HepG2 (cell line): ENCODE measurements around the gene LAG3. TPM values are rescaled to one million over a fixed set of nuclear protein-coding genes. Genes with fewer than 3 reads are reported as not detected.

Source experiments
- ATAC-seq: fragments of 200-7000 bp; cut with Tn5 transposase; 3 replicates; pipeline ENCODE4 v1.9.1; 2020; ENCODE audit warnings: mild to moderate bottlenecking, moderate library complexity
- BruUV-seq: library from RNA; stranded (reverse); fragments of 400-500 nt; replicated peaks from 2 replicates; lab custom pipeline; 2021; lab: Mats Ljungman, UMichigan
- CTCF ChIA-PET: fragments of 300-600 bp; formaldehyde crosslinking; extraction: SDS; loops from one replicate; lab custom pipeline; 2021; ENCODE audit warnings: low total read pairs, inconsistent platforms, low intra/inter-chr PET ratio; lab: Yijun Ruan, JAX
- POLR2A ChIA-PET: fragments of 350-600 bp; sonication (Branson Sonifier 250); formaldehyde crosslinking; loops from one replicate; lab custom pipeline; 2020; ENCODE audit warnings: antibody characterized with exemption, inconsistent platforms; lab: Yijun Ruan, JAX
- DNase-seq: peaks from one replicate; pipeline ENCODE4 v3.0.0-alpha.2; 2015; ENCODE audit warnings: low spot score
- FAIRE-seq: peaks from 3 replicates; lab custom pipeline; 2011; peaks lifted over from hg19 to GRCh38; lab: Jason Lieb, UNC
- H2AFZ ChIP-seq: one replicate; pipeline ENCODE4 v1.6.1; 2011; ENCODE audit warnings: low read length, inconsistent platforms
- H3K27ac ChIP-seq: fragments of 300-600 bp; 3 replicates; pipeline ENCODE4 v1.8.0; 2011; ENCODE audit warnings: mixed run types, mild to moderate bottlenecking, mixed read lengths, low read length, inconsistent platforms; ENCODE audit not compliant: insufficient read depth; ENCODE audit errors: extremely low read length
- H3K27me3 ChIP-seq, 2 experiments: fragments of 200-600 bp in 1 of 2; 2 replicates in 1 of 2; 3 replicates in 1 of 2; pipeline versions ENCODE4 v1.6.0 to v1.8.0; 2011; ENCODE audit warnings: low read length in 2 of 2, mild to moderate bottlenecking in 2 of 2, moderate library complexity in 2 of 2, inconsistent platforms in 1 of 2; ENCODE audit not compliant: insufficient read depth in 2 of 2, control insufficient read depth in 1 of 2
- H3K36me3 ChIP-seq, 2 experiments: fragments of 200-600 bp in 1 of 2; replicated peaks in 1 of 2; 2 replicates in 1 of 2; 3 replicates in 1 of 2; pipeline versions ENCODE4 v1.5.1 to v1.8.0; 2011; ENCODE audit warnings: low read length in 2 of 2, inconsistent platforms in 1 of 2; ENCODE audit not compliant: insufficient read depth in 2 of 2, control insufficient read depth in 1 of 2
- H3K4me1 ChIP-seq: 2 replicates; pipeline ENCODE4 v1.5.1; 2012; ENCODE audit warnings: low read length, inconsistent platforms; ENCODE audit not compliant: insufficient read depth
- H3K4me2 ChIP-seq: 2 replicates; pipeline ENCODE4 v1.6.0; 2011; ENCODE audit warnings: low read depth, low read length, inconsistent platforms
- H3K4me3 ChIP-seq, 3 experiments: fragments of 200-600 bp in 1 of 3; sonication (generic), shearing (Covaris generic) in 1 of 3; replicated peaks in 1 of 3; 2 replicates each; pipeline ENCODE4 v1.5.1; 2011 to 2016; ENCODE audit warnings: low read length in 3 of 3, inconsistent platforms in 2 of 3, low read depth in 2 of 3, mild to moderate bottlenecking in 2 of 3, control low read depth in 1 of 3, mixed read lengths in 1 of 3; ENCODE audit not compliant: insufficient read depth in 1 of 3
- H3K79me2 ChIP-seq: one replicate; pipeline ENCODE4 v1.6.1; 2011; ENCODE audit warnings: low read length, inconsistent platforms; ENCODE audit not compliant: insufficient read depth
- H3K9ac ChIP-seq: 2 replicates; pipeline ENCODE4 v1.6.0; 2011; ENCODE audit warnings: mild to moderate bottlenecking, low read depth, low read length, inconsistent platforms; ENCODE audit not compliant: insufficient read depth
- H3K9me3 ChIP-seq: 2 replicates; pipeline ENCODE4 v1.5.1; 2012; ENCODE audit warnings: mild to moderate bottlenecking, low read length
- H4K20me1 ChIP-seq: 2 replicates; pipeline ENCODE4 v1.6.0; 2011; ENCODE audit warnings: inconsistent platforms, mild to moderate bottlenecking, low read length, moderate library complexity; ENCODE audit not compliant: insufficient read depth
- CENPBD1 ChIP-seq: sonication (generic); formaldehyde crosslinking; IDR thresholded peaks from 2 replicates; pipeline ENCODE4 v1.8.0; 2022; ENCODE audit warnings: missing genetic modification reagents, low read depth, mild to moderate bottlenecking, borderline replicate concordance
- FOXP4 ChIP-seq: sonication (generic); formaldehyde crosslinking; IDR thresholded peaks from 2 replicates; pipeline ENCODE4 v1.4.0; 2020; ENCODE audit warnings: missing genetic modification reagents
- HDAC2 ChIP-seq: sonication (generic); formaldehyde crosslinking; IDR thresholded peaks from 2 replicates; pipeline ENCODE4 v1.4.0; 2020; ENCODE audit warnings: missing genetic modification reagents
- HES4 ChIP-seq: sonication (generic); formaldehyde crosslinking; IDR thresholded peaks from 2 replicates; pipeline ENCODE4 v1.9.0; 2021; ENCODE audit warnings: mild to moderate bottlenecking, missing genetic modification reagents, borderline replicate concordance
- NBN ChIP-seq: fragments of 450-650 bp; conservative IDR thresholded peaks from 2 replicates; pipeline ENCODE4 v1.6.1; 2017
- POLR2G ChIP-seq: fragments of 200-400 bp; formaldehyde crosslinking; IDR thresholded peaks from 2 replicates; pipeline ENCODE4 v1.6.1; 2018; ENCODE audit warnings: mild to moderate bottlenecking, low read depth, low read length, moderate library complexity
- RAD21 ChIP-seq: fragments of 450-650 bp; formaldehyde crosslinking; IDR thresholded peaks from 2 replicates; pipeline ENCODE4 v1.5.0; 2020; ENCODE audit warnings: mild to moderate bottlenecking
- ZNF263 ChIP-seq: sonication (generic); formaldehyde crosslinking; IDR thresholded peaks from 2 replicates; pipeline ENCODE4 v1.4.0; 2020; ENCODE audit warnings: missing genetic modification reagents
- ZNF430 ChIP-seq: sonication (generic); formaldehyde crosslinking; IDR thresholded peaks from 2 replicates; pipeline ENCODE4 v1.9.0; 2021; ENCODE audit warnings: mild to moderate bottlenecking, missing genetic modification reagents
- ZNF484 ChIP-seq: sonication (generic); formaldehyde crosslinking; IDR thresholded peaks from 2 replicates; pipeline ENCODE4 v1.5.1; 2020; ENCODE audit warnings: mild to moderate bottlenecking, low read depth, missing genetic modification reagents, borderline replicate concordance
- ZNF598 ChIP-seq: sonication (generic); formaldehyde crosslinking; IDR thresholded peaks from 2 replicates; pipeline ENCODE4 v1.5.1; 2020; ENCODE audit warnings: mild to moderate bottlenecking, missing genetic modification reagents, borderline replicate concordance
- ZNF841 ChIP-seq: sonication (generic); formaldehyde crosslinking; IDR thresholded peaks from 2 replicates; pipeline ENCODE4 v1.8.1; 2023; ENCODE audit warnings: missing genetic modification reagents, borderline replicate concordance
- ZSCAN25 ChIP-seq: sonication (generic); formaldehyde crosslinking; IDR thresholded peaks from 2 replicates; pipeline ENCODE4 v1.8.0; 2022; ENCODE audit warnings: mild to moderate bottlenecking, missing genetic modification reagents
- WGBS: methylation state at CpG from one replicate; pipeline ENCODE4 v1.1.6; 2017; ENCODE audit warnings: low lambda C conversion rate; 5-methylcytosine and 5-hydroxymethylcytosine counted together
- in situ Hi-C: cut with HindIII; loops from 2 replicates; pipeline ENCODE4 v1.10.0; 2017; ENCODE audit warnings: low pct_unique_long_range_greater_than_20kb; ENCODE audit not compliant: extremely low pct_ligation_motif_present
- intact Hi-C: fragments of 100-400 bp; cut with micrococcal nuclease; formaldehyde crosslinking; loops from one replicate; pipeline ENCODE4 v1.10.0; 2022; ENCODE audit not compliant: unreplicated experiment
- polyA plus RNA-seq, 8 experiments: library from polyadenylated mRNA; depleted of rRNA in 3 of 8; stranded (reverse) in 7 of 8; unstranded in 1 of 8; fragments of >200 nt; fragmentation: Illumina TruSeq in 4 of 8; extraction: Trizol in 4 of 8; gene quantifications; 2 replicates each; pipeline versions ENCODE4 v1.2.1 to v1.2.3, GENCODE V29; 2011 to 2016; ENCODE audit warnings: low read depth in 4 of 8, missing spikeins in 1 of 8, mixed read lengths in 1 of 8; ENCODE audit not compliant: insufficient read depth in 1 of 8
- total RNA-seq, 5 experiments: library from RNA; depleted of rRNA; stranded (reverse); fragments of >200 nt; fragmentation: Illumina TruSeq; extraction: Trizol; gene quantifications; 2 replicates each; pipeline ENCODE4 v1.2.3, GENCODE V29; 2016; ENCODE audit warnings: low read depth in 1 of 5

LAG3 gene
- total and polyA plus RNA-seq, 2 of the 13 experiments (the other 11 are each of a cell fraction or from before 2014, with no cell fraction given) = 0.11 to 0.26 TPM

- no TSS peak for BruUV-seq
- FAIRE-seq (no peak), ATAC-seq (no peak), DNase-seq (no peak)
- H3K36me3 ChIP-seq = no peaks in the 10 kb centered on the region
- H3K79me2 ChIP-seq = no peaks in the 10 kb centered on the region
- H3K27me3 ChIP-seq = peaks cover 5 to 24% of the 10 kb centered on the region in 2 experiments; a peak in 4 of 5 replicates
- whole genome bisulfite sequencing = 71% methylated on average over 7 of the region's 7 CpGs
- no peak overlapping the region for H3K4me3 ChIP-seq
- TF ChIP-seq ZNF484 (CRISPR knock-in tag) = no peak
- no peak for TF ChIP-seq HDAC2 (CRISPR knock-in tag)
- TF ChIP-seq ZNF263 (CRISPR knock-in tag) = peak; percentile 52; the same call in 1 of the 2 replicates
- no peak for TF ChIP-seq ZNF841 (CRISPR knock-in tag)
- TF ChIP-seq CENPBD1 (CRISPR knock-in tag) = no peak
- no peak for TF ChIP-seq RAD21 (CRISPR knock-in tag)
- TF ChIP-seq POLR2G = peak; percentile 52
- TF ChIP-seq FOXP4 (CRISPR knock-in tag) = no peak
- no peak for TF ChIP-seq ZNF598 (CRISPR knock-in tag)
- no peak for TF ChIP-seq NBN
- no peak for TF ChIP-seq HES4 (CRISPR knock-in tag)
- TF ChIP-seq ZSCAN25 (CRISPR knock-in tag) = no peak
- no peak for TF ChIP-seq ZNF430 (CRISPR knock-in tag)
- H3K4me2 ChIP-seq = no peak overlapping the region
- H3K9me3 ChIP-seq = no peaks in the 10 kb centered on the region
- in situ Hi-C loops = no loop called here
- POLR2A ChIA-PET = interaction anchor here (1.0 to 2.0 kb wide), 2 partner anchors 69 kb away, joined by 6 to 13 read pairs; partner anchors contain the start of gene MLF2
- H3K27ac ChIP-seq = no peak overlapping the region
- intact Hi-C loops = loop anchor here (10.0 kb wide), 1 partner anchor 208 kb away; no protein-coding TSS in a partner anchor
- no peaks in the 10 kb centered on the region for H4K20me1 ChIP-seq
- no peak overlapping the region for H2AFZ ChIP-seq
- peaks cover 42% of the 10 kb centered on the region for H3K4me1 ChIP-seq
- H3K9ac ChIP-seq = no peak overlapping the region
- CTCF ChIA-PET = no interaction called here
Measured at GRCh38 chr12:6822426-6823135, 50.3 kb downstream of the LAG3 start.
